GM18526 (cell line): ENCODE measurements around the gene TPPP2.

ENCODE experiments used
- POLR2A ChIP-seq: IDR thresholded peaks from 3 replicates; pipeline ENCODE4 v1.6.1; 2011; ENCODE audit not compliant: insufficient read length; ENCODE audit errors: extremely low read depth

Gene TPPP2

DNA sequence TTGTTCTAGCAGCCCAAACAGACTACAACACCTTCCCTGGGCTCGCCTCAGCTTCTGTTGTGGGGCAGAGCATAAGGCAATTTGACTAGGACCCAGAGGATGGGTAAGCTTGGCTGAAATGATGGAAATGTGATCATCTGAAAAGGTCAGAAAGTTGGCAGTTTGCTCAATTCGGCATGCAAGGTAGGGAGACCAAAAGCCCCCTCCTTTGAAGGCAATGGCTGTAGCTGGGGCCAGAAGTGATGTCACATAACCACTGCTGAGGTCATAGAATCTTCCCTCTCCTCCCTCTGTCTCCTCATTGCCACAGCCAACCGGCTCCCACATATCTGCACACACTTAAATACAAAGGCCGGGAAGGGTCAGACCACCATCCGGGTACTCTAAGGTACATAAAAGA is at the start of gene TPPP2:
Gene TPPP2, plus strand, starts transcription at position 301 of the 400 bp plus-strand sequence. CDS start 365 bp downstream, outside the sequence.
- TF ChIP-seq POLR2A, result no peak

DNA sequence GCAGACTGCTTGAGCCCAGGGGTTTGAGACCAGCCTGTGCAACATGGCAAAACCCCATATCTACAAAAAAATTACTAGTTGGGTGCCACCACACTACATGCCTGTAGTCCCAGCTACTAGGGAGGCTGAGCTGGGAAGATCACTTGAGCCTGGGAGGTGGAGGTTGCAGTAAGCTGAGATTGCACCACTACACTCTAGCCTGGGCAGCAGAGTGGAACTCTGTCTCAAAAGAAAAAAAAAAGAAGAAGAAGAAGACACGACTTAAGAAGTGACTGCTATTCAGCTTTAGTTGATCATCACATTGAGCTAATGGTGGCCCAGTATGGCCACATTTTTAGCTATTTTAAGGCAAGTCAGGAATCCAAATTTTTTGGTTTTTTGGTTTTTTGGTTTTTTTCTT is 49.1 kb upstream of the TPPP2 start:
- no peak for TF ChIP-seq POLR2A

DNA sequence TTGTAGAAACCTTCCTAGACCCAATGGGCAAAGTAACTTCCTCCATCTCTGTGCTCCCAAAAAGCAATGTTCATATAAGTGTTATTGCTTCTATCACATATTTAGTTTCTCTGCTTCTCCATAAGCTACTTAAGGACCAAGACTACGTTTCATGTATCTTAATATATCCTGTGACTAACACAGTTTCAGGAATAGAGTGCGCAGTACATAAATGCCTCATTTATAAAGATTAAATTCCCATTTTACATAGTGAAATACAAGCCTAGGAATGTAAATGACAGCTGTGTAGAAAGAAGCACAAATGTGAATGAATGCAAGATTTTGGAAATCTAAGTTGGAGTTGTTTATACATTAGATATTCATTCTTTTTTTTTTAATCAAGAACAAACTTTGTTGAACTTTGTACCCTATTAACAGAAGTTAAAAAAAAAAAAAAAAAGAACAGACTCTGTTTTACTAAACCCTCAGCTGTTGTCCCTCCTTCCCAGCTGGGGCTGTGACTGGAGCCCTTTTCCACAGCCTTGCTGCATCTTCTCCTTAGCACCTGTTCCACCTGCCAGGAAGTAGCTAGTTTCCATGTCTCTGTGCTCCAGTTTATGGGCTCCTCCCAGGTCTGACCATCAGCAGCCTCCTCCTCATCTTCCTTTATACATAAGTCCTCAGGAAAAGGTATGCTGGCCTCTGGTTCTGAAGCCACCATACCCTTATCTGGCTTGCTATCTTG is 47.2 kb upstream of the TPPP2 start:
- TF ChIP-seq POLR2A, result no peak

DNA sequence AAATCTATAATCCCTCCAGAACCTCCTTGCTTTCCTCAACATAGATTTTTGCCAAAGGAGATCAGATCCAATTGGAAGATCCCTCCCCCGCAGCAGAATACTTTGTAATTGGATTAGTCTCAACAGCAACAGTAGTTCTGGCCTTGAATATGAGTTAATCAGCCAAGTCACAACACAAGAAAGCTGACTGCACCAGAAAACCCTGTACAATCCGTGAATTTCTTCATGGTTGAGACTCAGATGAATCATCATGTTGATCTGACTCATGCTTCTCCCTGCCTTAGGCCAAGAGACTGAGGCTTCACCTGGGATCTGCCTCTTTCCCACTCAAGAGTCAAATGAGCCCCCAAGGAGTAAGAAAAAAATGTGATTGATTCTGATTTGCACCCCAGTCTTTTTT is 43.2 kb upstream of the TPPP2 start:
- no peak for TF ChIP-seq POLR2A

DNA sequence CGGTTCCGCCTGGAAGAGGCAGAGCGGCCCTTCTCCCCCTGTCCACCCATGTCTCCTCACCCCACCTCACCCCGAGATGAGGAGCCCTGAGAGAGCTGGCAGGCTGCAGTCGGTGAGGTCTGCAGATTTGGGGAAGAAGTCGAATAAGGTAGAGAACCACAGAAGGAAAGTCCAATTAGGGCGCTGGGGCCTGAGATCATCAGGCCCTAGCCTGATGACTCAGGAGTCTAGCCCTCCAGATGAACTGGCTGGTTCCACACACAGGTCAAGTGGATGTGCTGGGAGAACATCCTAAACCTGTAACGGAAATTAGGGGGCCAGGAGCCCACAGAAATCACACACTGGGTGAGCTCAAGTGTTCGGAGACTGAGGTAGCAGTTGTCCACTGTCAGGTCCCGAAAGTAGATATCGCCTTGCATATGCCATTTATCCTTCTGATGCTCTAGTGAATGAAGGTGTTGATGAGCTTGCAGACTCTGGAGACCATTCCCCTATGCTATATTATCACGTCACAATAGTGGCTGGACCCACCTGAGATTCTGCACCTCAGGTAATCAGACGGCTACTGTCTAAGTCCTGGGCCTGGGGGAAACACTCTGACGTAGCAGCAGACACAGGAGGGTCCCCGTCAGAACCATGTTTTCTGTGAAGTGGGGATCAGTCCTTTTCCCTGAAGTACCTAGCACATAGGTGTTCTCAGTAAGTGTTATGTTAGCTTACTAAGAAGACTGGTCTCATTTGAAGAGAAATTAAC is 41.1 kb upstream of the TPPP2 start:
- no peak for TF ChIP-seq POLR2A

DNA sequence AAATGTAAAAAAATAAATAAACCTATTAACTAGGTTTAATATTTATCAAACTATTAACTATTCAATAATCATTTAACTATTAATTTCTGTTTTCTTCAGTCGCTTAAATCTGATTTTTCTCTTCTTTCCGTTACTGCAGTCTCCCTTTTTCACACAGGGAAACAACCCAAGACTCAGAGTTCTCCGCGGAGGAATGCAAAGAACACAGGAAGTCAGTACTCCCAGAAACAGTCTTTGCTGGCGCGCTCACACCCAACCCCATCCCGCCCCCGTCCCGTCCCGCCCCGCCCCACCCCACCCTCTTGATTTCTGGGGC is 40.6 kb upstream of the TPPP2 start:
- no peak for TF ChIP-seq POLR2A

GRCh38 chr14:20989787-20990600 is 40.0 kb upstream of the TPPP2 start, which contains the start of gene METTL17:
Gene METTL17 (plus strand): TSS chr14:20989980. CDS start chr14:20990003, 23 bp downstream.
- peak; percentile 81 for TF ChIP-seq POLR2A

DNA sequence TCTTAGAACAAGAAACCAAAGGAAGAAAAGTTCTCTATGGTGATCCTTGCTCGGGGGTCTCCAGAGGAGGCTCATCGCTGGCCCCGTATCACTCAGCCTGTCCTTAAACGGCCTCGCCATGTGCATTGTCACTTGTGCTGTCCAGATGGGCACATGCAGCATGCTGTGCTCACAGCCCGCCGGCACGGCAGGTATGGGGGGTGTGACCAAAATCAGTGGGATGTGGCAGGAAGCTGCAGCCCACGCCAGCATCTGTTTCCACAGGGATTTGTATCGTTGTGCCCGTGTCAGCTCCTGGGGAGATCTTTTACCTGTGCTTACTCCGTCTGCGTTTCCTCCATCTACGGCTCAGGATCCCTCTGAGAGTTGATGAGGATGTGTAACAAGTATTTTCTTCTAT is 33.5 kb upstream of the TPPP2 start:
- TF ChIP-seq POLR2A, result no peak

DNA sequence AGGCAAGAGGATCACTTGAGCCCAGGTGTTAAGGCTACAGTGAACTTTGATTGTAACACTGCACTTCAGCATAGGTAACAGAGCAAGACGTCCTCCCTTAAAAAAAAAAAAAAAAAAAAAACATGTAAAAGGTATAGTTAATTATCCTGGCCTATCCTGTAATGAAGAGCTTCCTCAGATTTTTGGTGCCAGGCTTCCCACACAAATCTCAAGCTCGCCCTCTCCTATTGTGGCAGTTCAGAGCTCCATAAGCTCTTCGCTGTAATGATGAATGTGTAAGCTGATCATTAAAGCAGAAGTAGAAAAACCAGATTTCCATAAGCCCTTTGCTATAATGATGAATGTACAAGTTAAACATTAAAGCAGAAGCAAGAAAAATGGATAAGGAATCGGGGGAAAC is 32.9 kb upstream of the TPPP2 start:
- TF ChIP-seq POLR2A, result no peak

DNA sequence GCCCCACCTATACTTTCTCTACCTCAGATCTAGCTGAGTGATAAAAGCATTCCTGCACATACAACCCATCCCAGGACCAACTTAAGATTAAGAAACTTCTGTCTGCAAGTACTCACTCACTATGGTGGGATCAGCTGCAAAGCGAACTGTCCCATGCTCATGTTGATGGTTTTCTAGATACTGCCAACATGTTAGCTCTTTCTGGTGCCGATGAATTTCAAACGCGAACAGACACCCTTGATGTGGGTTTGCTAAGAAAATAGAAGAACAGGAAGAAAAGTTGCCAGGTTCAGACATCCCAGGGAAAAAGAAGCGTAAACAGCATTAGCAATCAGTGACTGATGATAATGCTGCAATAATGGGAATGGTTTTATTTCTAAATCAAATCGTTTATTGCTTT is 32.5 kb upstream of the TPPP2 start:
- no peak for TF ChIP-seq POLR2A

GRCh38 chr14:20998139-20998538 is 31.9 kb upstream of the TPPP2 start:
- TF ChIP-seq POLR2A, result no peak

DNA sequence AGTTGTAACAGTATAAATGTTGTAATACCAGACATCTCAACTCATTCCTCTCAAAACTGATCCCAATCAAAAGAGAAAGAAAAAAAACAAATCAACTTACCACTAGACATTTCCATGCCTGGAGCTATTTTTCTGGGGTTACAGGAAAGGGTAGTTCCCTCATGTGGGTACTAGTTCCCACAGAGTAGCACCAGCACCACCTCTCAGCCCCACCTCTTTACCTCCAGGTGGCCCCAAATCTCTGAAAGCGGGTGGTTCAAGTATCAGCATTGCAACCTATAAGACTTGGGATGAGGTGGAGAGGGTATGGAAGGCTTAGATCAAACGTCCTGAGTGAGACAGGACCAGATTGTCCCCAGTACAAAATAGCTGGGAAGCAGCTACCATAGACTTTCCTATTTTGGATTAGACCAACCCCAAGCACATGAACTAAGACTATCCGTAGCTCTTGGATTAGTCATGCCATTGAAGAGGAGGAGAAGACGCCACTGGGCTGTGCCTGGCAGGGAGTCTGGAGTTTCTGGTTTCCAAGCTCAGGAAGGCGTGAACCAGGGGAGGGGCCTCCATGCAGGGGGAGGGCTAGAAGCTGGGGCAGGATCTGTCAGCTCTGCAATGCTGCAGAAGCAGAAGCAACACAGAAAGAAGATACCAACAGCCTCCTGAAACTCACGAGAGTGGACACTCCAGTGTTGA is 31.2 kb upstream of the TPPP2 start, which contains the start of gene SLC39A2:
Gene SLC39A2, plus strand, starts transcription at position 620 of the 693 bp plus-strand sequence. CDS start 154 bp downstream, outside the sequence.
- no peak for TF ChIP-seq POLR2A

DNA sequence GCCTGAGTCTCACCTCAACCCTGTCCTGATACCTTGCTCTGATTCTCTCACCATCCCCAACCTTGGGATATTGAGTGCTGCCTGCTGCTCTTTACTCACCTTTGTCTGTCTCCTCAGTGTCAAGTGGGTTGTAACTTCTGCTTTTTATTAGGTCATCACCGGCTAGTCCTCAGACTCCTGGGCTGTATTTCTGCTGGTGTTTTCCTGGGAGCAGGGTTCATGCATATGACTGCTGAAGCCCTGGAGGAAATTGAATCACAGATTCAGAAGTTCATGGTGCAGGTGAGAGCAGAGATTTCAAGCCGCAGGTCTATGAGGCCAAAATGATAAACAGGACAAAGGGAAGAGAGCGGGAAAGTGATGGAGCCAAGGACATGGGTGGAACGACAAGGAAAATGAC is 30.4 kb upstream of the TPPP2 start:
- TF ChIP-seq POLR2A, result no peak

DNA sequence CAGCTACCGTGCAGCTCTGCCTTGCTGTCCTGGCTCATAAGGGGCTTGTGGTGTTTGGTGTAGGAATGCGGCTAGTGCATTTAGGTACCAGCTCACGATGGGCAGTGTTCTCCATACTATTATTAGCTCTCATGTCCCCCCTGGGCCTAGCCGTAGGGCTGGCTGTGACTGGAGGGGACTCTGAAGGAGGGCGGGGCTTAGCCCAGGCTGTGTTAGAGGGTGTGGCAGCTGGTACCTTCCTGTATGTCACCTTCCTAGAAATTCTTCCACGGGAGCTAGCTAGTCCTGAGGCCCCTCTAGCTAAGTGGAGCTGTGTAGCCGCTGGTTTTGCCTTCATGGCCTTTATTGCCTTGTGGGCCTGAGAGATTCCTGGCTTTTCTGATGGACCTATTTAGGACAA is 28.8 kb upstream of the TPPP2 start:
- no peak for TF ChIP-seq POLR2A

DNA sequence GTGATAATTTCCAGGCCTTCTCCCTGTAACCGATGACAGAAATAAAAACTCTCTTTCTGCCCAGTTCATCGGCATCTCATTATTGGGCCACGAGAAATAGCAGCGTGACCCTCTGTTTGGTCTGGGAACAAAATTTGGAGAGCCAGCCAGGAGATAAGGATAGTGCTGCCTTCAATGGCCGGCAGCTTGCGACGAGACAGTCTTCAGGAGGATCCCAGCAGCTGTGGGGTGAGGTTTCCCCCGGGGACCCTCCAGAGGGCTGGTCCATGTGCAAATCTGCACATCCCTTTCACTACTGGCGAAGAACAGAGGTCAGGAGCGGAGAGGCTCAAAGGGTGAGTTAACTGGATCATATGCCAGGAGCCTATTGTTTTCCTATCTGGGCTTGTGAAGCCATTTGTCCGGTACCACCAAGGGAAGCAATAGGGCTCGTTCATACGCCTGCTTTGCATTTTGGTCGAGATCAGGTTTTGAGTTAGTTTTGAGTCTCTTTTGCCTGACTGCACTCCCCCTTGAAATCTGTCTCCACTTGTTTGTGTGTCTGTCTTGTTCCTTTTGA is 26.1 kb upstream of the TPPP2 start:
- no peak for TF ChIP-seq POLR2A
